GM18507 (cell line): Measurements from ENCODE around the gene DUOXA1.

Experiments used
- DNase-seq: peaks from one replicate; pipeline ENCODE4 v3.0.0; 2011; ENCODE audit warnings: low read depth; ENCODE audit not compliant: insufficient read length; ENCODE audit errors: extremely low spot score
- FAIRE-seq: peaks from 2 replicates; lab custom pipeline; 2011; peaks lifted over from hg19 to GRCh38; lab: Jason Lieb, UNC

Gene DUOXA1

GRCh38 chr15:45129651-45130129 is at the start of gene DUOXA1, which contains the start of gene DUOX1:
Gene DUOXA1, minus strand, starts transcription at chr15:45129879. Its CDS starts 6,865 bp downstream, at chr15:45123014.
Gene DUOX1, plus strand, starts transcription at chr15:45129994. Its CDS starts 1,973 bp downstream, at chr15:45131967.
- DNase-seq (no peak), FAIRE-seq (no peak)

DNA sequence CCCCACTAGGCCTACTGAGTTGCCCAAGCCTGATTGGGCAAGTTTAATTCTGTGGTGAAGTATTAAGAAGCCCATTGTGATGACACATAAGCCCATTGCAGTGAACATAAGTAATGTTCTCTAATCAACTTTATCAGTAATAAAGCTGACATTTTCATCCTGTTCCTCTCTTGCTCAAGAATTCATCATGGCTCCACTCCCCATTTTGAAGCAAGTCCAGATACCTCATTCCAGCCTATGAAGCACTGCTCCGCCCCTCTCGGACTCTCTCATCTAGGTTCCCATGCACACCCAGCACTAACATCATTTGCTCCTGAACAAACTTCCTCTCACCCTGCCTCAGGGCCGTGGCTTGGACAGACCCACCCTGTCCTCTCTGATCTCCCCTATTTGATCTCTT is 47.6 kb upstream of the DUOXA1 start:
- DNase-seq (no peak), FAIRE-seq (no peak)

DNA sequence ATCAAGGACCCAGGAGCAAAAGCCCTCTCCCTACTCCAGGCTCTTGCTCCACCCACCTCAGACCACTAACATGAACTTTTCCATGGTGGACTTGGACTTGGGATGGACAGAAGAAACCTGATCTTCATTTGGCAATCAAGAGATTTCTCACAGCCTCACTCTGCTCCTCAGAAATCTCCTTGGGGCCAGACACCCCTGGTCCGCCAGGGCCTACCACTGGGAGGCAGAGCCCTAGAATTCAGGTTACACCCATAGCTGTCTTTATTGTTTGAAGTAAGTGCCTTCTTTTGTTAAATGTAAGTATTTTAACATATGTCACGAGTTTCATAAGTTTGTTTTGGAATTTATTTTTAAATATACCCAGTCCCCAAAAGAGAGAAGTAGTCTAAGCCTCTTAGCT is 44.9 kb upstream of the DUOXA1 start:
- FAIRE-seq = no peak
- no peak for DNase-seq

DNA sequence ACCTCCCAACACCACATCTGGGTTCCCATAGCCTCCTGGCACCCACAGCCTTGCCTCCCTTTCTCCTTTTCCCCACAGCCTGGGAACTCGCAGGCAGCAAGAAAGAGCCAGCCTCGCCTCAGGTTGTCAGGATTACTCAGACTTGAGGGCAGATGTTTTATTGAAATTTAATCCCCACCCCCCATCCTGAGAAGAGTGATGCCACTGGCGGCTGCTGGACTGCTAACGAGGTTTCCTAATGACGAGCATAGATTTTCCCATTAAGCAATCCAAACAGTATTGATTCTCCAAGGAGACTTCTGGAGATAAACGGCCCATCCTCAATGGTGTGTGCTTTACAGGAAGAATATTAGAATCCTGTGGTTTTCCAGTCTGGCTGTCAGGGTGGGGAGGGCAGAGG is 44.4 kb upstream of the DUOXA1 start:
- FAIRE-seq (no peak), DNase-seq (no peak)

- DNase-seq = no peak
- FAIRE-seq = no peak
Measured at GRCh38 chr15:45171912-45172311, 42.2 kb upstream of the DUOXA1 start.

DNA sequence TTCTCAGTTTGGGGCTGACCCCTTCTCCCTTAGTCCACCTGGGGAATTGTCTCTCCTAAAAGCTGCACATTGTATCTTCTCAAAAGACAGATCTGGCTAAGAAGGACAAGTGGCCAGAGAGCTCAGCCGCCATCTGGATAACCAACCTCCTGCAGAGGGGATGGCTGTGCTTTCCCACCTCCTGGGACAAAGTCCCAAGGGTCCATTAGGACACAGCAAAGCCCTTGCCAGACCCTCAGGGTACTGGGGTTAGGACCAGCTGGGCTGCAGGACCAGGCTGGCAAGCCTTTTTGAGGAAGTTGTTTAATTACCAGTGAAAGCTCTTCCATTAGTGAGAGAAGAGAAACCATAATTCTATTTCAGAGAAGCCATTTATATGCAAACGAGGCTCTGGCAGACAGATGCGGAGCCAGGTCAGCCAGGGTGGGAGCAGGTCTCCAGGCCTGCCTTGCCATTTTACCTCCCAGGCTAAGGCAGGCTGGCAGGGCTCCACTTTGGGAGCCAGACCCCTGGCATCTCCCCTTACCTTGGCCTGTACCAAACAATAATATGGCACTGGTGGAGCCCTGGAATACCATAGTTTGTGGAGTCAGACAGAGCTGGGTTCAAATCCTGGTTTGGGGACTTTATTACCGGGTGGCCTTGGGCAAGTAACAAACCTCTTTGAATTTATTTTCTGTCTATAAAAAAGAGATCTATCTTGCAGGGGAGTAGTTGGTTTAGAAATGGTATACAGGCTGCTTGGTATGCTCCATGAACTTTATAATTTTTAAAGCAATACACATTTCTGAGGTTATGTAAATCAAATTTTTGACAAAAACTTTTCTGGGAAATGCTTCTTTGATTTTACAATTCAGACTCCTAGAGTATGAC is 40.2 kb upstream of the DUOXA1 start:
- DNase-seq = no peak
- no peak for FAIRE-seq

DNA sequence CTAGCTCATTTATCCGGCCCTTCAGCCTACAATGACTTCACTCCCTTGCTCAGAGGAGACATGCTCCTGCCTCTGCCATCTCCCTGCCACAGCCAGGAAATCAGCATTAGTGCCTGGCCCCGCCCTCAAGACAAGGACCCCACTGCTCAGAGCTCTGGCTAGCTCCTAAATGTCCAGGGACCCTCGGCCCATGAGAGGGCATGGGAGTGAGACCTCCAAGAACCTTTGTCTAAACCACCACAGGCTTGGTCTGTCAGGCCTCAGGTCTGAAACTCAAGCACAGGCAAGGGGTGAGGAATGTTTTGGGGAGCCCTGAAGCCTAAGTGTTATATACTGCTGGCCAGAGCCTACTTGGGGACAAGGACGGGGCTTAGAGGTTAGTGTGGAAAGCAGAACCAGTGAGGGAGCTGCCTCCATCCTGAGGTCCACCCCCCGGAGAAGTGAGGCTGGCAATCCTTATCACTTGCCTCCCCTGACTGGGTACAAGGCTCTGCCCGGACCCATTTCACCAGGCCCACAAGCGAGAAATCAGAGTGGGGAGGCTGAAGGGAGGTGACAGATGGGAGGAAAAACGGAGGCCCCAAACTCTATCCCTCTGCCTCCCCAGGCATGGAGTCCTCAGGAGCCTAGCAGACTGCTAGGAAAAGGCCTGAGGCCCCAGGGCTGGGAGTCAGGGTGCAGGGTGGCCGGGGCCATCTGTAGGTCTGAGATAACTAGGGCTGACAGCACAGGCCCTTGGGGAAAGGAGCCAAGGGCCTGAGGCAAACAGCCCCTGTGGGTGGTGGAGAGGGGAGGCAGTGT is 39.3 kb upstream of the DUOXA1 start:
- no peak for FAIRE-seq

DNA sequence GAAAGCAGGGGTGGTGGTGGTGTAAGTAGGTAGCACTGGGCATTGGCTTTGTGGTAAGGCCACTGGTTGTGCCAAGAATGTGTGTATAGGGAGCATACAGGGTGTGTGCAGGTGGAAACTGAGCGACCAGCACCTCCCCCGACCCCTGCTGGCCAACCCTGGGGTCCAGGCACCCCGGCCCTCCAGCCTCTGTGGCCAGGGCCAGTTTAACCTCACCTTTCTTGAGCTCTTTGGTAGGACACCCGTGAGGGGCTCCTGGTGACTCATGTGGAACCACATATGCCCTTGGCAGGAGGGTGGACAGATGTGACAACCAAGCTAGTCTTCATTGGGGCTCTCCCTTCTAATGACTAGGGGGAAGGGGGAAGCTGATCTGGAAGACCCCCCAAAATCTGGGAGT is 38.6 kb upstream of the DUOXA1 start:
- FAIRE-seq (no peak), DNase-seq (no peak)

More for the DNA sequence above, 39.3 kb upstream of the DUOXA1 start:
- DNase-seq = no peak

GRCh38 chr15:45167631-45168205 is 38.0 kb upstream of the DUOXA1 start:
- no peak for FAIRE-seq
- no peak for DNase-seq

- FAIRE-seq (peak; percentile 92), DNase-seq (peak; percentile 78)
Measured at GRCh38 chr15:45166834-45167630, 37.4 kb upstream of the DUOXA1 start.

- FAIRE-seq (no peak), DNase-seq (no peak)
Measured at GRCh38 chr15:45165536-45165935, 35.9 kb upstream of the DUOXA1 start.

DNA sequence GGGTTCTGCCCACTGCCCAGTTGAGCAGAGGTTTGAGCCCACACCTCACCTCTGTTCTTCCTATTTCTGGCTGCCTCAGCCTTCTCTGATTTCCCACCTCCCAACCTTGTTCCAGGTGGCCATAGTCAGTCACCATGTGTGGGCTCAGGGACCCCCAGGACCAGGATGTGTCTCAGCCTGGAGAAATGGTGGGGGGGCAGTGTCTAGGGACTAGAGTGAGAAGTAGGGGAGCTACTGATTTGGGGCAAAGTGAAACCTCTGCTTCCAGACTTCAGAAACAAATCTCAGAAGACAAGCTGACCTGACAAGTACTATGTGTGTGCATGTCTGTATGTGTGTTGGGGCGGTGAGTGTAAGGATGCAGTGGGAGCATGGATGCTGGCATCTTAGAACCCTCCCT is 35.2 kb upstream of the DUOXA1 start:
- DNase-seq = no peak
- no peak for FAIRE-seq

DNA sequence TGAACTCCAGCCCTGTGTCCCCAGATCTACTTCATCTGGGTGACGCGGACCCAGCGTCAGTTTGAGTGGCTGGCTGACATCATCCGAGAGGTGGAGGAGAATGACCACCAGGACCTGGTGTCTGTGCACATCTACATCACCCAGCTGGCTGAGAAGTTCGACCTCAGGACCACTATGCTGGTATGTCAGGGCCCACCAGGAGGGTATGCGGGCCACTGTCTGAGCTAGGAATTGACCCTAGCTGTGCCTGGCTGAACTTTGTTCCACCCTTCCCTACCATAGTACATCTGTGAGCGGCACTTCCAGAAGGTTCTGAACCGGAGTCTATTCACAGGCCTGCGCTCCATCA is 33.8 kb upstream of the DUOXA1 start:
- DNase-seq = no peak
- no peak for FAIRE-seq

DNA sequence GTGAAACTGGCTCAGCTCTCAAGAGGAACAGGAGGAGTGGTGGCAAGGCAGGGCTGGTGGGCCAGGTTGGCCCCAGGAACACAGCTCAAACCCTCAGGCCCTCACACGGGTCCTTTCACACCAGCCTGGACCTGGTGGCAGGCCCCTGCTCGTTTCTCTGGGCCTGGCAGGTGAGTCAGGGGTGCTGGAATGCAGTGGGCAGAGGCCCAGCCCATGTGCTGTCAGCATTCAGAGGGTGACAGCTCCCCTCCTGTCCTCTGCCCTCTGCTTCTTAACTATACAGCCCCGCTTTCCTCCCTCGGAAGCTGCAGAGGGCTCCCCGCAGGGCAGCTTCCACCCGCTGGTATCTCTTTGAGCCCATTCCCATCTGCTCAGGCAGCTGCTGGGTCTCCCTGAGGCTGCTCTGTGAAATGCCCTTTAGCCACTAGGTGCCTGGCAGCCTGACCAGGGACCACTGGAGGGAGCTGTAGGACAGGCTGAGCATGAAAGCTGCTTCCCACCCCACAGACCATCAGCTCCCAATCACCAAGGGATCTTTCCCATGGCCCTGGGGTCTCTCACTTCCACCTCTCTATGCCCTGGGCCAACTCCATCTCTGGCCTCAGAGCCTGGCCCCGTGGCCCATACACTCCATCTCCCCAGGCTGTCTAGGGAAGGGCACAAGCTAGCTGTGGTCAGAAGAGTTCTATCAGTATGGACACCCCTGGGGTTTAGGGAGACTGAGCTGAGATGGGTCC is 33.3 kb upstream of the DUOXA1 start:
- peak; percentile 90 for FAIRE-seq

GRCh38 chr15:45161666-45162065 is 32.0 kb upstream of the DUOXA1 start:
- no peak for FAIRE-seq
- DNase-seq = no peak

More for the DNA sequence above, 33.3 kb upstream of the DUOXA1 start:
- peak; percentile 71 for DNase-seq

GRCh38 chr15:45157974-45158373 is 28.3 kb upstream of the DUOXA1 start:
- FAIRE-seq = no peak
- no peak for DNase-seq

DNA sequence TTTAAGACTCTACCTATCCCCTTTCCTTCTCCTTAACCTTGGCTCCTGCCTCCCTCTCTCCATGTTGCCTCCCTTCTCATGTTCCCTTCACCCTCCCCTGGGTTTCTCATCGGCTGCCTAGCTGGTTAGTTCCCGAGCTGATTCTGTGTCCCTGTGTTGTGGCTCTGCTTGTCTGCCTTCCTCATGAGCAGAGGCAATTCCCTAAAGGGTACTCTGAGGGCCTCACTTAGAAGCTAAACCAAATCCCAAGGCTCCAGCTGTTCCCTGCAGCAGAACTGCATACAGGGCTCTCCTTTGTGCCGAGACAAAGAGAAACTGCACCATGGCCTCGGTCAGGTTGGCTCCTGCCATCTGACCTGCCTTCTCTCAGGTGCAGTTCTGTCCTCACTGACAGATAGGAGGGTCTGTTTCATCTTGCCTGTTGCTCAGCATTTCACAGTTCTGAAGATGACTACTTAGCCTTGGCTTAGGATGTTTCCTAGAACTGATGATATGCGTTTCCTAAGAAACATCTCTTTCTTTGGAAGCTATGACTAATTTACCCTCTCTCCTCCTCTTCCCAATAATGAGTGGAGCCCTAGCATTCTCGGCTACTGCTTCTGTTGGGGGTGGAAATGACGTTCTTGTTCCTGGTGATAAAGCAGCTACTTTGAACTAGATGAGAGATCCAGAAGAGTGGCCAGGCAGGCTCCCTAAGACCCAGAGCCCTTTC is 27.2 kb upstream of the DUOXA1 start:
- DNase-seq (no peak), FAIRE-seq (no peak)

- no peak for FAIRE-seq
- DNase-seq = no peak
Measured at GRCh38 chr15:45155739-45156138, 26.1 kb upstream of the DUOXA1 start.
